ENCODE results near the gene ATAD3C.
"Not testable (repeated sequence)": the region's sequence is repeated elsewhere in the genome, so short reads cannot be mapped to it uniquely, and the experiment has no call there.

Gene ATAD3C

DNA sequence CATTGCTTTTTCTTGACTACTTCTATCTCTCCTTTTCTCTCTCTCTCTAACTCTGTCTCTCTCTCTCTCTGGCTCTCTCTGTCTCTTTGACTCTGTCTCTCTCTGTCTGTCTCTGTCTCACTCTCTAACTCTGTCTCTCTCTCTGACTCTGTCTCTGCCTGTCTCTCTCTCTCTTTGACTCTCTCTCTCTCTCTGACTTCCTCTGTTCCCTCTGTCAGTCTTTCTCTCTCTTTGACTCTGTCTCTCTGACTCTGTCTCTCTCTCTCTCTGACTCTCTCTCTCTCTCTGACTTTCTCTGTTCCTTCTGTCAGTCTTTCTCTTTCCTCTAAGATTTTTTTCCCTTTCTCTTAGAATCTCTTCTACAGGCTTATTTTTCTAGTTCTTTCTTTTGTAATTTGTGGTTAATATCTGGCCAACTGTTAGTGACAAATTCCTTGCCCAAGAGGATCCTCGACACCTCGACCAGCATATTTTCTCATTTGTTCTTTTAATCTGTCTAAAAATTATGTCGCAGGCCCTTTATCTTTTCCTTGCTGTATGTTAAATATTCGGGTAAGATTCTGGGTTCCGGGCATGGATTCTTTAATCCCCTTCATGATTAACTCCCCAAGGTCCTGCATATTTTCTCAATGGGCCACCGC is at the start of gene ATAD3C:
Gene ATAD3C (plus strand): TSS at position 591 of the 641 bp plus-strand sequence. CDS start 995 bp downstream, outside the sequence.
- no peak for DNase-seq

- no peak for DNase-seq
Observed at GRCh38 chr1:1399872-1400575, 49.5 kb upstream of the ATAD3C start.

- DNase-seq: no peak
Observed at GRCh38 chr1:1400576-1401456, 48.7 kb upstream of the ATAD3C start.

DNA sequence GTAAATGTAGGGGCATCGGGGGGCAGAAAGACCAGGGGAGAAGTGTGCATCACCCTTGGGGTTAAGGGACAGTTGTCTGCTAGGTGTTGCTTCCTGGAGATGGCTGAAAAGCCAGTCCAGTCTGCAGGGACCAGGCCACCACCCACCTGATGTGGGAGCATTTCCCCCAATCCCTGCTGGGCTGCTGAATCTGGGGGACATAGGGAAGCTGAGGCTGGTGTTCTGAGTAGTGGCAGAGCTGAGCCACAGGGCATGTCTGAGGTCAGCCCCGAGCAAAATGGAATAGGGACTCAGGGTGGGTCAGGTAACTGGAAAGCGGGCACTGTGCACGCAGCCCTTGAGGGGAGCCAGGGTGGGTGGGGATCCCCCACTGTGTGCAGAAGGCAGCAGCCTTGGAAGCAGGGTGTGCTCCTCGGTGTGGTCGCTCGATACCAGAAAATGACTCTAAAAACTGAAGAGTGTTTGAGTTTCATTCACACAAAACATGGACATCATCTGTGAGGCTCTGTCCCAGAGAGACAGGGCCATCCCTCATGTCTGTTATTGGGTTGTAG is 48.0 kb upstream of the ATAD3C start:
- DNase-seq: no peak

DNA sequence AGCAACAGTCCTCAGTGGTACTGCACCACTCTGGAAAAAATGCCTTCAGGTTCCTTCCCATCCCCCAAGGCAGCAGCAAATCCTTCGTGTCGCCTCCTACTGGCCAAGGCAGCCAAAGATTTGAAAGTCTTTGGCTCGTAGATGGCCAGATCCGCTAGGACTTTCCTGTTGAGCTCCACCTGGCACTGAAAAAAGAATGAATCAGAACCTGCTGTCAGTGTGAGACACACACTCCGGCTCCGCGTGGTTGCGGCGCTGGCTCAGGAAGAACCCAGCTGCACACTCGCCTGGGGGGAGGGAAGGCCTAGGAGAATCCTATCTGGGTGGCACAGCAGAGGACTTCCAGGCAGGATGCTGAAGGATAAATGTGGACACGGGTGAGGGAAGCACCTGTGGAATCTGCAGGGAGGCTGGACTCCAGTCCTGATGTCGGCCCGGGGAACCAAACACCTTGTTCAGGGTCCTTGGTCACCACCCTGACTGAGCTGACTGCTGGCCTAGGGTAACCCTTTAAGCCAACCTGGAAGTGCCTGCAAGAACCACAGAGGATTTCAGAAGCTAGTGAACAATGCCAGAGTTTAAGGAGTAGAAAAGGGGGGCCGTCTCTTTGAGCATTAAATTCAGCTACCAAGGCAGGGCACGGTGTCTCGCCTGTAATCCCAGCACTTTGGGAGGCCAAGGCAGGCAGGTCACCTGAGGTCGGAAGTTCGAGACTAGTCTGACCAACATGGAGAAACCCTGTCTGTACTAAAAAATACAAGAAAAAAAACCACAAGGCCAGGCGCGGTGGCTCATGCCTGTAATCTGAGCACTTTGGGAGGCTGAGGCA is 47.2 kb upstream of the ATAD3C start:
- peak; percentile 48 for DNase-seq

GRCh38 chr1:1402901-1403392 is 46.5 kb upstream of the ATAD3C start:
- DNase-seq: not testable (repeated sequence)

DNA sequence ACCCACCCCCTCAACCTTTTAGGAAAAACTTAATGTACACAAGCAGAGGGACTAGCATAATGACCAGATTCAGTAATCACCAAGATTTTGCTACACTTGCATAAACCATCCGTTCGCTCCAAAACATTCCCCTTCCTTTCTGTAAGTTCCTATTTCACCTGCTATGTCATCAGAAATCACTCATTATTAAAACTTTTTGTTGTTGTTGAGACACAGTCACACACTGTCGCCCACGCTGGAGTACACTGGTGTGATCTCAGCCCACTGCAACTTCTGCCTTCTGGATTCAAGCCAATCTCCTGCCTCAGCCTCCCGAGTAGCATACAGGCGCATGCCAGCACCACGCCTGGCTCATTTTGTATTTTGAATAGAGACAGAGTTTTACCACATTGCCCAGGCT is 45.8 kb upstream of the ATAD3C start:
- DNase-seq: no peak

DNA sequence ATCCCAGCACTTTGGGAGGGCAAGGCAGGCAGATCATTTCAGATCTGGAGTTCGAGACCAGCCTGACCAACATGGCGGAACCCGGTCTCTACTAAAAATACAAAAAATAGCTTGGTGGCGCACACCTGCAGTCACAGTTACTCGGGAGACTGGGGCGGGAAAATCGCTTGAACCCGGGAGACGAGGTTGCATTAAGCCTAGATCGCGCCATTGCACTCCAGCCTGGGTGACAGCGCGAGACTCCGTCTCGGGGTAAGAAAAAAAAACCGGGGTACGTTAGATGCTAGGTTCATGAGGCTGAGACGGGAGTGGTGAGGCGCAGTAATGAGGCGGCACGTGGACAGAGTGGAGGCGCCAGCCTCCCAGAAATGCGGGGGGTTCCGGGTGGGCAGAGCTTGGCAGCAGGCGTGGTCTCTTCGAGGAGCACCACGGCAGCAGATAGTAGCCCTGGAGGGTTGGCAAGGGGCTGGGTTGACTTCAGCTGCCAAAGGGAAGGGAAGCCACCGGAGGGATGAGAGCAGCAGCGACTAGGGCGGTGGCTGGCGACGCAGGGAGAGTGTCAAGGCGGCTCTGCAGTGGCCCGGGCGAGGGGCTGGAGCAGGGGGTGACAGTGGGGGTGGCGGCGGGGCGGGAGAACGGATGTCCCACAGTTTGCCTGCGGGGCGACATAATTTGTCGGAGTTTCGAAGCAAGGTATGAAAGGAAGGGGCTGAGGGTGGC is 43.2 kb upstream of the ATAD3C start:
- no peak for DNase-seq

DNA sequence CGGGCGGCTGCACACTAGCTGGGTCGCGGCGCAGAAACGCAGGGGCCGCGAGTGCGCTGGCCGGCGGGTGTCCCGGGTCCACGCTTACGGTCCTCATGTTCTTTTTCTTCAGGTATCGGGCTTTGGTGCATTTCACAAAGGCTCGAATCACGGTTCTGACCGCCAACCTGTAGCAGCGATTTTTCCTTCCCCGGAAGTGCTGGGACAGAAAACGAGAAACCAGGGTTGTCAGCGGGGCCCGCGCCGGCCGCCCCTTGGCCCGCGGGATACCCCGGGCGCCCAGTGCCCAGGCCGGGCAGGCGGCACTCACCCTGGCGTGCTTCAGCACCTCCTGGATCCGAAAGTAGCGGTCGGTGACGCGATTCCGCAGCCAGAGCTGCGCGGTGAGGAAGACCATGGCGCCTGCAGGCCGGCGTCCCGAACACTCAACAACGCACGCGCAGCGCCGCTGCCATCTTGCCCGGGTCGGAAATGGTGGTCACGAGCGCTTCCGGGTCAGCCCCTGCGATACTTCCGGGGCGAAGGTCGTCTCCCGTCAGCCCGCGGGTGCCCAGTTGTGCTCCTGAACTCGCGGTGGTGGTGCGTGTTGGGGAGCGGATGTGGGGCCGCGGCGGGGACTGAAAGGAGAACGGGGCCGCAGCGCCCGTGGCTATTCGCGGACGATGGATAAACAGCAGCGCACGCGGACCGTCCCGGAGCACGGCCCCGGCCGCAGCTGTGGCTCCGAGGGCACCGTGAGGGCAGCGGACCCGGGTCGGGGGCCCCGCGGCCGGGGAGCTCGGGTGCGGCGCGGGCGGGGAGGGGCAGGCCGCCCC is 42.5 kb upstream of the ATAD3C start, which contains the start of gene MRPL20:
Gene MRPL20 (minus strand): TSS at position 473 of the 815 bp plus-strand sequence. CDS start 76 bp downstream, at position 397.
- DNase-seq: peak; percentile 64

- DNase-seq: no peak
Observed at GRCh38 chr1:1407636-1408318, 41.7 kb upstream of the ATAD3C start.

- not testable (repeated sequence) for DNase-seq
Observed at GRCh38 chr1:1410238-1410637, 39.3 kb upstream of the ATAD3C start.

DNA sequence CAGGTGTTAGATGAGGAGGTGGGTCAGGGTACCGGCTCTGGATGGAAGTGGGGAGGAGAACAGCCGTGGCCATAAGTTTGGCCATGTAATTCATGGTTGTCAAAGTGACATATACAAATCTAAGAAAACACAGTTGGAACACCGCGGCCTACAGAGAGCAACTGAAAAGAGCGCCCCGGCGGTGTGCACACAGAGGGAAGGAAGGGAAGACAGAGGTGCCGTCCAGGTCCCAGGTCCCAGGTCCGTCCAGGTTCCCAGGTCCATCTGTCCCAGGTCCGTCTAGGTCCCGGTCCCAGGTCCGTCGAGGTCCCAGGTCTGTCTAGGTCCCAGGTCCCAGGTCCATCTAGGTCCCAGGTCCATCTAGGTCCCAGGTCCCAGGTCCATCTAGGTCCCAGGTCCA is 37.9 kb upstream of the ATAD3C start:
- DNase-seq: no peak

GRCh38 chr1:1412311-1412902 is 37.1 kb upstream of the ATAD3C start:
- not testable (repeated sequence) for DNase-seq

DNA sequence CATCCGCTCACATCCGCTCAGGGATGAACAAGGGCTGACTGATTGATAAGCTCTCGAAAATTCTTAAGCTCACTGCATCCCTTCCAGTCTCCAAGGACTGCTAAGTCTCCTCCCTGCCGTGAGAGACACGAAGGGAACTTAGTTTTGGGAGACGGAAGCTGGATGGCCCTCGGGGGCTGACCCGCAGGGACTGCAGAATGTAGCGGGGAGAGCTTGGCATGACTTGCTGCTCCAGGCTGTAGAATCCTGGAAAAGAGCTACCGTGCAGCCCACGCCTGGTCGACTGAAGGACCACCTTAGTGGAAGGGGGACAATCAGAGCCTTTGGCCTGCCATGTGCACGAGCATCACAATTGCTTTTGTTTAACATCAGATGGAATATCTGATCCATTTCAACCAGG is 33.7 kb upstream of the ATAD3C start:
- no peak for DNase-seq

- DNase-seq: not testable (repeated sequence)
Observed at GRCh38 chr1:1417396-1417795, 32.1 kb upstream of the ATAD3C start.

DNA sequence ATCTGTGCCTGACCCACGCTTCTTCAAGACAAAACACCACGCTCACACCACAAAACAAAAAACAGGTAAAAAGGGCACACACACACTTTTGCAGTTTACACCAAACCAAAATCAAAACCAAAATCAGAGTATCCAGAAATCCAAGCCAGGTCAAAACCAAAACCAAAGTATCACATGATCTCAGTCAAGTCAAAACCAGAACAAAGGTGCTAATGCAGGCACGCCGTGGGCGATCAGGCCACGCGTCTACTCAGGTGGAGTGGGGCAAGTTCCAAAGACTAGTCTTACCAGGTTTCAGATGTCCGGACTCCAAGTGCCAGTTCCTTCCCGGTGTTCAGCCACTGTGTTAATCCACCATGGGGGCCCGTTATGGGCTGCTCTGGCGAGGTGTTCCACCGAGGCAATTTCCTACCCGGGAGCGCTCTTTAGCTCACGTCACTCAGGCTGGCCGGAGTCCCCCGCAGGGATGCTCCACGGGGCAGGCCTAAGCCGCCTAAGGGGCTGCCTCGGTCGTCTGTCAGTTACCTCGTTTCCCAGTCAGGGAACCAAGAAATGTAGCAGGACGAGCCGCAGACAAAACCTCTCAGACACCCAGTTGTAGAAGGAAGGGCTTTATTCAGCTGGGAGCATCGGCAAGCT is 31.5 kb upstream of the ATAD3C start:
- not testable (repeated sequence) for DNase-seq

DNA sequence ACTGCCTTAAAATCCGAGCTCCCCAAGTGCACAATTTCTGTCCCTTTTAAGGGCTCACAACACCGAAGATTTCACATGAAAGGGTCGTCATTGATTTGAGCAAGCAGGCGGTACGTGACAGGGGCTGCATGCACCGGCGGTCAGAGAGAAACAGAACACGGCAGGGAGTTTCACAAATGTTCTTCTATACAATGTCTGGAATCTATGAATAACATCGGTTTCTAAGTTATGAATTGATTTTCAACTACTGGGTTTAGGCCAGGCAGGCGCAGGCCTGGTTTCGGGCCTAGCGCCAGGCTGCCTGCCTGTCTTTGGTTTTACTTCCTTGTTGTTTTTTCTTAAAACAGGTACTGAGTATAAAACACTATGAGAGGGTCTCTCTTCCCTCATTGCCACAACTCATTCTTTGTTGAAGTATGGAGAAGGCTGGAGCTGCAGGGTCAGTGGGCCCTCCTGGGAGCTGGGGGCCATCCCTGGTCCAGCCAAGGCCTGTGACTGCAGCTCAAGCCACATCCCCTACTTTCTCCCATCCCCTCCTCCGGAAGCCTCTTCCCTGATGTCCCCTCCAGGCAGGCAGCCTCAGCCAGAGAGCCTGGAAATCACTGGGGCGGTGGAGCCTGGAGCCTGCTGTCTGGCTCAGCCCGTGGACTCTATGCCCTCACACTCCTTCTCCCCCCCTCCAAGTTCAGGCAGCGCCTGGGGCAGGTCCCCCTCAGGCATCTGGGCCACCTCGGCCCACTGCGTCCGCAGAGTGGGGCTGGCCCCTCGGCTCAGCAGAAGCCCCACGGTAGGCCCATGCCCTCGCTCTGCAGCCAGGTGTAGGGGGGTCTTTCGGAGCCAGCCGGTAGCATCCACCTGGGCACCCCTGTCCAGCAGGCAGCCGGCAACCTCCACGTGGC is 30.8 kb upstream of the ATAD3C start:
- no peak for DNase-seq

GRCh38 chr1:1419363-1419812 is 30.1 kb upstream of the ATAD3C start:
- no peak for DNase-seq

All from kidney glomerular epithelial cell (primary cell).